Activated T-cell treated with anti-CD3 and anti-CD28 coated beads for 1 hour (primary cell): ENCODE results near the gene RGCC.
"Not testable (repeated sequence)": the region's sequence is repeated elsewhere in the genome, so short reads cannot be mapped to it uniquely, and the experiment has no call there.

Experiments
- DNase-seq: peaks from one replicate; pipeline ENCODE4 v3.0.0-alpha.2; 2020; ENCODE audit warnings: low read depth

RGCC gene

GRCh38 chr13:41490371-41491015 lies 33.1 kb downstream of the RGCC start:
- no peak for DNase-seq

GRCh38 chr13:41491436-41491835 lies 34.1 kb downstream of the RGCC start:
- no peak for DNase-seq

GRCh38 chr13:41492432-41493260 lies 35.3 kb downstream of the RGCC start:
- no peak for DNase-seq

GRCh38 chr13:41494202-41494601 lies 36.9 kb downstream of the RGCC start:
- DNase-seq, result no peak

- no peak for DNase-seq
Observed at GRCh38 chr13:41495044-41495443, 37.7 kb downstream of the RGCC start.

GRCh38 chr13:41496420-41497234 lies 39.3 kb downstream of the RGCC start:
- no peak for DNase-seq

GRCh38 chr13:41497436-41497835 lies 40.1 kb downstream of the RGCC start:
- no peak for DNase-seq

- DNase-seq, result no peak
Observed at GRCh38 chr13:41499452-41499851, 42.1 kb downstream of the RGCC start.

- DNase-seq, result no peak
Observed at GRCh38 chr13:41500511-41500910, 43.2 kb downstream of the RGCC start.

- no peak for DNase-seq
Observed at GRCh38 chr13:41501281-41501680, 43.9 kb downstream of the RGCC start.

GRCh38 chr13:41502031-41502430 lies 44.7 kb downstream of the RGCC start:
- DNase-seq, result no peak

GRCh38 chr13:41502673-41503072 lies 45.3 kb downstream of the RGCC start:
- no peak for DNase-seq

GRCh38 chr13:41503356-41503755 lies 46.0 kb downstream of the RGCC start:
- DNase-seq, result no peak

GRCh38 chr13:41504657-41505056 lies 47.3 kb downstream of the RGCC start:
- not testable (repeated sequence) for DNase-seq

- DNase-seq, result no peak
Observed at GRCh38 chr13:41505209-41505835, 48.0 kb downstream of the RGCC start.

- DNase-seq, result no peak
Observed at GRCh38 chr13:41506312-41506711, 49.0 kb downstream of the RGCC start.

GRCh38 chr13:41509971-41510370 lies 52.6 kb downstream of the RGCC start:
- DNase-seq, result no peak

- no peak for DNase-seq
Observed at GRCh38 chr13:41511827-41512226, 54.5 kb downstream of the RGCC start.

- no peak for DNase-seq
Observed at GRCh38 chr13:41512441-41512840, 55.1 kb downstream of the RGCC start.

- no peak for DNase-seq
Observed at GRCh38 chr13:41513600-41513999, 56.2 kb downstream of the RGCC start.

GRCh38 chr13:41514853-41515395 lies 57.6 kb downstream of the RGCC start:
- DNase-seq, result no peak
